Measurements from ENCODE around the gene HSPH1.
"Not testable (repeated sequence)": the region's sequence is repeated elsewhere in the genome, so short reads cannot be mapped to it uniquely, and the experiment has no call there.

HSPH1 gene

DNA sequence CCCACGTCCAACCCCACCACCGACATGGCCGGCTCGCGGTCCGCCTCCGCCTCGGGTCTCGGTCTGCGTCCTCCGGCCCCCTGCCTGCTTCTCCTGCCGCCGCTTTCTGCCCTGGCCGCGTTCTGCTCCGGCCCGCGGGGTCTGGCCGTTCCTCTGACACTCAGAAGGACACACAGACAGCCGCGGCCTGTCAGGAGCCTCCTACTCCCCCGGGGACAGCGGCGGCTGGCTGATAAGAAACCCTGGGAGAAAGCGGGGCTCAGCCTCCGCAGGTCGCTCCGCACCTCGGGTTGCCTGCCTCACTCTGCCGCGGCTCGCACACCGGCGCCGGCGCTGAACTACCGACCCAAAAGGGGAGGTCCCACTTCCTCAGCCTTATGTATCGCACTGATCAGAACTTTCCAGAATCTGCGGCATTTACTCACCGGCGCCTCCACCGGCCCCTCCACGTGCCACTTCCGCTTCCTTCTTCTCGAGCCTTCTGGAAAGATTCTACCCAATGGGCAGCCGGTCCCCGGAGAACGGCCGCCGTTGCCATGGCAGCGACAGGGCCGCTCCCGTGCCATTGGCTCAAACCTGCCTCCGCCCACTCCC is at the start of gene HSPH1:
Gene HSPH1 (minus strand): TSS at position 348 of the 594 bp plus-strand sequence. CDS start 322 bp downstream, at position 26.
- peak; percentile 99 for DNase-seq

DNA sequence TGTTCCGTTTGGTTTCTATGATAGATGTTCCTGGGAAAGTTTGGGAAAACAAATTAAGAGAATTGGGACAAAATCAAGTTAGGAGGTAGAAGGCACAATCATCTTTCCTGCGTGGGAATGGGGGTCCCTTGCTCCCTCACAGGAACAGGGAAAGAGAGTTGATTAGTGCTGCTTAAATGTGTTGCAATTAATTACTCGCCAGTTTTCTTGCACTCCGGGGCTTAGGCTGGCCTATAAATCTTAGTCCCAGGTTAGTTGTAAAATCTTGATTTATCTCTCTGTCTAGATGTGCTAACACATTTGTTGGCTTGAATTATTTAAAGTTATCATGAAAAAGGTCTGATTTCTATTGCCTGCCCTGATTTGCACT is 48.1 kb upstream of the HSPH1 start:
- DNase-seq = no peak

GRCh38 chr13:31209172-31209840 is 47.6 kb upstream of the HSPH1 start:
- no peak for DNase-seq

GRCh38 chr13:31208559-31209122 is 46.9 kb upstream of the HSPH1 start:
- DNase-seq = no peak

DNA sequence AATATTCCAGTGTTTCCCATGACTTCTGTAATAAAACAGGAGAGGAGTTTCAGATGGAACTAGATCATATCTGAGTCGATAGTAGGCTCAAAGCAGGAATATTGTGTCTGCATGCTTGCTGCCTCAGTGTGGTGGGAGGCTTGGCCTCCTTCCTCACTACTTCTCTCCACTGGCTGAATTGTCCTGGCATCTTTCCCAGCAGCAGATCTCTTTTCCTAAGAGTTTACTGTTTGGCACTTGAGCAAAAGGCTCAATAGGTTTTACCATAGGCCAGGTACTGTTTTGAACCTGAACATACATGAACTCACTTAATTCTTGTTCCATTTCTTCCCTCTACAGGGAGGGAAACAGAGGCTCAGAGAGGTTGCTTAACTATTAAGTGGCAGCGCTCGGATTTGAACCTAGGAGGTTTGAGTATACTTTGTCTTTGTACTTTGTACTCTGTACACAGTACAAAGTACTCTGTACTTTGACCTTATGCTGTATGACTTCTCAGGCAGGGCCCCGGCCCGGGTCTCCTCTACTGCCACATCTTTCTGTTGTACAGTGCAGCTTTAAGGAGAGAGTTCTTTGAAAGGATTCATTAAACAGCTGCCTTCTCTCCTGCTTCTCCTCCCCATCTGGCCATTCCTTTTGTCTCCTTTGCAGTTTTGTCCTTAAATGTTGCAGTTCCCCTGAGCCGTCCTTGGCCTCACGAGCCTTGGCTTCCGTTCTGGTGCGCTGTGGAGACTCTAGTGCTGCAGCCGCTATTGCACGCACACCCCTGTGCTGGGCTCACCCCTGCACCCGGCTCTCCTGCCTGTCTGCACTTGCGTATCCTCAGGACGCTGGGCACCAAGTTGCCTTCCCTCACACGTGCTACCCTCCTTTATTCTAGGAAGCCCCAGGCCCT is 46.2 kb upstream of the HSPH1 start:
- no peak for DNase-seq

DNA sequence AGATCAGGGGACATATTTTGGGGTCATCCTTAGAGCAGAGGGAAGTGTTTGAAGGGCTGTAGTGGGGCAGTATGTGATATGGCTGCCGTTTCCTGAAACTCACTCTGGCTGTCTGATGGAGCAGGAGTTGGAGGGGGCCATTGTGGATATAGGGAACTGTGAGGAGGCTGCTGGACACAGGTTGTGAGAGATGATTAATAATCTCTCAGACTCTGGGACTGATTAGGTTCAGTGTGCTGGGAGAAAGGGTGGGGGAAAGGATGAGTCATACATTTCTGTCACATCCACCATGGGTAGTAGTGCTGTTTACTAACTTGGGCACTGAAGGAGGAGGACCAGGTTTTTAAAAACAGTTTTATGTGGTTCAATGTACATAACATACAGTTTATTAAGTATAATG is 42.9 kb upstream of the HSPH1 start:
- no peak for DNase-seq

DNA sequence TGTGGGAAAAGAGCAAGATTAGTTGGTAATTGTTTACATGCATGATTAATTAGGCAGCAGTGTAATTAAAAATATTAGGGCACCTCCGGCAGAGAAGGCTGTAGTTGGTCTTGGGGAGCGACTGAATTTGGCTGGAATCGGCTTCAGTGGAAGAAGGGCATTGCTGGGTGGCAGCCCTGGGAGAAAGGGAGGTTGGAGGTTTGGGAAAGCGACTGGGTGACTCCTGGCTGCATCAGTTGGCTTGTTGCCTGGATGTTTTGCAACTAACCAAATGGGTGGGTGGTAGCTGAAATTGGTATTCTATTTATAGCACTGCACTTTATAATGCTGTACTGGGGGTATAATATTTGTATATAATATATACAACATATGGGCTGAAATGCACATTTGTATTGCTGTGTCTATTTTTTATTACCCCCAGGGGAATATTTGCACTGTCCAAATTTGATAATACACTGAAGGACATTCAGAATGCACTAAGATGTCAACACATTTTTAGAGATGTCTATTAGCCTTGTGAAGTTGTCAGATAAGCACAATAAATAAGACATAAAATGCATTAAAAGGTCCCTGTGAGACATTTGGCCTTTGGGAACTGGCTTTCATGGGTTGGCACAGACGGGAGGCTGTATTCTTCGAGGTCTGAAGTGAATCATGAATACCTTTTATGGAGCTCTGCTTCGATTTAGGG is 39.8 kb upstream of the HSPH1 start:
- no peak for DNase-seq

- DNase-seq = peak; percentile 50
Observed at GRCh38 chr13:31200637-31200971, 38.9 kb upstream of the HSPH1 start.

DNA sequence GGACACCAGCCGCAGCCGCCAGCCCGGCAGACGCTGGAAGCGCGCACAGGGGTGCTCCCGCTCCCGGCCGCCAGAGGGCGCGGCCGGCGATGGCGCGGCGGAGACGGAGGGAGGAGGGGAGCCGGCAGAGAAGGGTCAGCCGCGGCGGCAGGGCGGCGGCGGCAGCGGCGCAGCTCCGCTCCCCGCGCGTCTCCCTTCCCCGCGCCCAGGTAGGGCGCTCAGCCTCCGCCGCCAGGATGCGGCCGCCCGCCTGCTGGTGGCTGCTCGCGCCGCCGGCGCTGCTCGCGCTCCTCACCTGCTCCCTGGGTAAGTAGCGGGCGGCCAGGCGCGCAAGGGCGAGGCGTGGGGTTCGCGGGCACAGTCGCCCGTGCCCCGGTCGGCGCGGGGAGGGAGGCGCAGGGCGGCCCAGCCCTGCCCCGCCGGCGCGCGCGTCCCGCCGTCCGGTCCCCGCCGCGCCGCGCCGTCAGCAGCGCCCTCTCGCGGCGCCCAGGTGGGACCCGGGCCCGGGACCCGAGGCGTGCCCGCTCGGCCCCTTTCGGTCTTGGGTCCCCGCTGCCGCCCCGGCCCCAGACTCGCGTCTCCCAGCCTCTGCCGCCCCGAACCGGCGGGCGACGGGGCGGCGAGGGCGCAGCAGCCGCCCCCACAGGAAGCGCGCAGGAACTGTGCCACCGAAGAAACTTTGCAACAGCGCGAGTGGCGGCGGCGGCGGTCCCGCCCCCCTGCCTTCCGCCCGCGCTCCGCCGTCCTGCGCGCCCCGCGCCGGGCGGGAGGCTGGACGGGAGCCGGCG is 38.3 kb upstream of the HSPH1 start, which contains the start of gene B3GLCT:
Gene B3GLCT (plus strand): TSS at position 127 of the 788 bp plus-strand sequence. CDS start 110 bp downstream, at position 237.
- peak; percentile 82 for DNase-seq

GRCh38 chr13:31199527-31199848 is 37.8 kb upstream of the HSPH1 start:
- DNase-seq = no peak

DNA sequence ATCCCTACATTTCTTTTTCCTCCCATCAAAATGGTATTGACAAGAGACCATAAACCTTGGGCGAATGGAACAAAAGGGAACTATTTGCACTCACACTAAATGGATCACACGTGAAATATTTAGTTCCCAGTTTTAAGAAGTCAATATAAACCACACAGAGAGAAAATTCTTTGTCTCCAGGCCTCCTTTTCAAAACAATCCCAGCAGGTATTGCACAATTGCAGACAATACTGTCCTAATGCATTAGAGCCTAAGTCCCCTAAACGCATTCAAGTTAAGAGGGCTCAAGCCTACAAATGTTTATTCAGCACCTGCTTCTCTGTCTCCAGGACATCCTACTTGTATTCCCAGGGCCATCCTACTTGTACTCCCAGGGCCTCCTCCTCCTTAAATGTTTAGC is 36.8 kb upstream of the HSPH1 start:
- no peak for DNase-seq

GRCh38 chr13:31196992-31197391 is 35.3 kb upstream of the HSPH1 start:
- no peak for DNase-seq

DNA sequence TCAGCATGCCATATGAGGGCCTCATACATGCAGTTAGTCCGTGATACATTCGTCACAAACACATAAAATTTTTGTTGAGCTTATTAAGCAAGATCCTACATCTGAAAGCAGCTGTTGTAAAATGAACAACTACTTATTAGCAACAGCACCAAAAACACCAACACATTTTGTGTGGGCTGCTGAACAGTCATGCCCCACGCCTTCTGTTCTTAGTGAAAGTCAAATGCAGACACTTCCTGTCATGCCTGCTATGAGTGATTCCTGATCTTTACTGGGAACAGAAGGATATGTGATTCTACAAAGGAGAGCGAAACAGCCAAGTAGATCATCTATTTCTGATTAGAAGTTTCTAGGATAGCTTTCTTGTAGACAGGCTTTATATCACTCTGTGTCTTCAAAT is 33.9 kb upstream of the HSPH1 start:
- no peak for DNase-seq

GRCh38 chr13:31192306-31192705 is 30.6 kb upstream of the HSPH1 start:
- DNase-seq = no peak

DNA sequence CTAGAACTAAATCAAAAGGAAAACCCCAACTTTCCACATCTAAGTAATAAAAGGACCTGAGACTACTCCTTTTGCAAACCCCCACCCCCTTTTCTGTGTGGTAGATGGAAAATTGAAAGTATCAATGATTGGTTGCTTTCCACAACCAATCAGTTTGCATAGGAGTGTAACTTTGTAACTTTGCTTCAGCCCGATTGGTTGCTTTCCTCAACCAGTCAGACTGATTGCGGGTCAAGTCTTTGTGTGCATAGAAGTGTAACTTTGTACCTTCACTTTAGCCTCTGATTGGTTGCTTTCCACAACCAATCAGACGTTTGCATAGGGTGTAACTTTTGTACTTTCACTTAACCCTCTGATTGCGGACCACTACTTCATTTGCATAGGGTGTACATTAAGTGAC is 30.0 kb upstream of the HSPH1 start:
- no peak for DNase-seq

- no peak for DNase-seq
Observed at GRCh38 chr13:31184981-31185645, 23.4 kb upstream of the HSPH1 start.

DNA sequence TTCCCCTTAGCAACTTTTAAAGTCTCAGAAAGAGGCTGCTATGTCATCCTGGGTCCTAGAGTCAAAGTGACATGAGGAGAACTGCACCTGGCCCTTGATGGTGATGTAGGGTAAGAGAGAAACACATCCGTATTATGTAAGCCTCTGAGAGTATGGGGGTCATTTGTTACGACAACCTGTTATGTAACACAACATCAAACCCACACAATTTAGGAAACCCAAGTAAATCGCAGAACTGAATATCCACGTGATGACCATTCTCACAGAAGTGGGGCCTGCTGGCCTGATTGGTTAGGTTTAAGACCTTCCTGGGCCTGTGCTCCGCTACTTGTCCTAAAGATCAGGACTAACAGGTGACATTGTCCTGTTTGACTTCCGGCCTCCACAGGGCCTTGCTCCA is 22.7 kb upstream of the HSPH1 start:
- DNase-seq = no peak

DNA sequence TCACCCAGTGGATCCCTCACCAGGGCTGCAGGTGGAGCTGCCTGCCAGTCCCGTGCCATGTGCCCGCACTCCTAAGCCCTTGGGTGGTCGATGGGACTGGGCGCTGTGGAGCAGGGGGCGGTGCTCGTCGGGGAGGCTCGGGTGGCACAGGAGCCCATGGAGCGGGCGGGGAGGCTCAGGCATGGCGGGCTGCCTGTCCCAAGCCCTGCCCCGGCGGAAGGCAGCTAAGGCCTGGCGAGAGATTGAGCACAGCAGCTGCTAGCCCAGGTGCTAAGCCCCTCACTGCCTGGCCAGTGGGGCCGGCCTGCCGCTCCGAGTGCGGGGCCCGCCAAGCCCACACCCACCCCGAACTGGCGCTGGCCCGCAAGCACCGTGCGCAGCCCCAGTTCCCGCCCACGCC is 21.3 kb upstream of the HSPH1 start:
- no peak for DNase-seq

GRCh38 chr13:31179754-31180153 is 18.1 kb upstream of the HSPH1 start:
- DNase-seq = no peak

DNA sequence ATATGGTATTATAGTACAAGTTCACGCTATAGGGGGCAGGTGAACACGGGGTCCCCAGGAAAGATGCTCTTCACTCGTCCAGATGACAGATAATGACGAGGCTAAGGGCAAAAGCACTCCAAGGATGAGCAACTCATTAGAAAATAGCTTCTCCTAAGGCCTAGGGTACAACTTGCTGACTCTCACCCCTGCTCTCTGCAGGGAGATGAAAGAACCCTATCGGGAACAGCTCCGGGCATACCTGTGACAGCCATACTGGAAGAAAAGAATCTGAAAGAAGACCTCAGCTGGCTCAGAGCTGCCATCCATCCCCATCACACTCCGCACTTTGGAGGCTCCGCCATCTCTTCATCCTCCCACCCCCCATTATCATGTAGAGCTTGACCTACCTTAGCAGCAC is 17.5 kb upstream of the HSPH1 start:
- no peak for DNase-seq

- not testable (repeated sequence) for DNase-seq
Observed at GRCh38 chr13:31177813-31178495, 16.2 kb upstream of the HSPH1 start.
